HG03097 (cell line): ENCODE measurements around the gene MEGF6.
A peak's percentile ranks its signal among the peaks of the same experiment; 100 is the strongest.
"Not testable (repeated sequence)": the region's sequence is repeated elsewhere in the genome, so short reads cannot be mapped to it uniquely, and the experiment has no call there.

Source experiments
- ATAC-seq: cut with Tn5 transposase; IDR thresholded peaks from one replicate; pipeline ENCODE4 v1.9.1; 2021; ENCODE audit not compliant: unreplicated experiment, low FRiP score

The MEGF6 gene

DNA sequence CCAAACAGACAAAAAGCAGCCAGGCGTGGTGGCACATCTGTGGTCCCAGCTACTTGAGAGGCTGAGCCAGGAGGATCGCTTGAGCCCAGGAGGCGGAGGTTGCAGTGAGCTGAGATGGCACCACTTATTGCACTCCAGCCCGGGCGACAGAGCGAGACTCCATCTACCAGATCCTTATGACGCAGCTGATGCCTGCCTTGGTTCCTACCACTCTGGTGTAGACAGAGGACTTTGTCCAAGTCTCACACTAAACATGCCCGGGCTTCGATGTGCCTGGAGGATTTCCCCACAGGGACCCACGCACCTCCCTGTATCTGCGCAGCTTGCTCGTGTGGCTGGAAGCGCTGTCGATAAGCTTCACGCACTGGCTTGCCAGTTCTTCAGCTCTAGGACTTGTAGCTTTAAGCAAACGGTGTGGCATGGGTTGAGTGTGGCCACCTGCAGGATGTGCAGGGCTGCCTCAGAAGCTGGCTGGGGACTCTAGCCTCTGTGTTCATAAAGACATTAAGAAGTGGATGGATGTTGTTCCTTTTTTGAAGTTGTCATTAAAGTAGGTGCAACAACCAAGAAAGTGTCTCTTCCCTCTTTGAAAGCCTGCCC is 18.4 kb upstream of the MEGF6 start:
- no peak for ATAC-seq

DNA sequence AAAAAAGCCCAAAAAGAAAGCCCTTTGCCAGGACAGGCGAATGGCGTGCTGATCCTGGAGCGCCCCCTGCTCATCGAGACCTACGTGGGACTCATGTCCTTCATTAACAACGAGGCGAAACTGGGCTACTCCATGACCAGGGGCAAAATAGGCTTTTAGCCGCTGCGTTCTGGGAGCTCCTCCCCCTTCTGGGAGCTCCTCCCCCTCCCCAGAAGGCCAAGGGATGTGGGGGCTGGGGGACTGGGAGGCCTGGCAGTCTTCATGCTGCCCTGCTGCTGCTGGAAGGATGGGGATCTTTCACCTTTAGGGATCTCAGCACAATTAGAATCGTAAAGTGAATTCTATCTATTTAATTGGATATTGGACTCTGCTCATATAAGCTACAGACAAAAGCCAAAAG is 17.1 kb upstream of the MEGF6 start:
- no peak for ATAC-seq

DNA sequence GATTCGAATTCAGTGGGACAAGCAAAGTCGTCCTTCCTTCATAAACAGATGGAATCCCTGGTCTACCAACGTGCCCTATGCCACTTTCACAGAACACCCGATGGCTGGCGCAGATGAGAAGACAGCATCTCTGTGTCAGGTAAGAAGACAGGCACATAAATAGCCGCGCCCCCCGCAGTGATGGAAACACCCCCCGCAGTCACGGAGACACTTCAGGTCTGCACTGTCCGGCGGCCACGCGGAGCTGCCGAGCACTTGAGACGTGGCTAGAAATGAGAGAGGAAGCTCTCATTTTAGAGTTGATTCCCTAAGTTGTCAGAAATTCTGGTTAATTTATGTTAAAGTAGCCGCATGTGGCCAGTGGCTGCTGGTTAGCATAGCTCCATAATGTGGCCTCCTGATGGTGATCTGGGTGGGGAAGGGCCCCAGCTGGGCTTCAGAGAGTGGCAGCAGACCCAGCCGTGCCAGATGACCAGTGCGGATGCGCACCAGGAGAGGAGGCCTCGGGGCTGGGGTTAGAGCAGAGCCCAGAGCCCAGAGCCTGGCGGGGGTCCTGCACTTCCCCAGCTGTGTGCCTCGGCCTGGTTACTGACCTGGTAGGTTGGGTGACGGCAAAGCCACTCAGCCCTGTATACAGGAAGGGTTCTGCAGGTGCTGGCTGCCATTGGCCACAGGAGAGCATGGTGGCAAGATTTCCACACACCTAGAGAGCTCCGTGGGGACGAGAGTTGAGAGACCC is 16.4 kb upstream of the MEGF6 start:
- ATAC-seq: no peak

DNA sequence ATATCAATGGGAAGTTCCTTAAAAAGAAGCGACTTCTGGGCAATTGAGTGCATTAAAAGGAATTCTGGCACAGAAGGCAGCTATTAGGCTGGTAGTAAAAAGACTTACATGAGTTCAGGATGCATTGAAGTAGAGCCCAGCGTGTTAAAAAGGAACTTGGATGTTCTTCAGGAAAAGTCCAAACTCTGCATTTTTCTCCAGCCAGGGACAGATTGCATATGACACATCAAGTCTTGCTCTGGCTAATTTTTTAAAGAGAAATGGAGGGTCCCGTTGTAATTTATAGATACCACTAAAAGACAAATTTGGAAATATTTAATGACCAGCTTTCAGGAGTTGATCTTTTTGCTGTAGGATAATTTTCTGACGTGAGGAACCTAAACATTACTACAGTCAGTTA is 14.7 kb upstream of the MEGF6 start:
- no peak for ATAC-seq

DNA sequence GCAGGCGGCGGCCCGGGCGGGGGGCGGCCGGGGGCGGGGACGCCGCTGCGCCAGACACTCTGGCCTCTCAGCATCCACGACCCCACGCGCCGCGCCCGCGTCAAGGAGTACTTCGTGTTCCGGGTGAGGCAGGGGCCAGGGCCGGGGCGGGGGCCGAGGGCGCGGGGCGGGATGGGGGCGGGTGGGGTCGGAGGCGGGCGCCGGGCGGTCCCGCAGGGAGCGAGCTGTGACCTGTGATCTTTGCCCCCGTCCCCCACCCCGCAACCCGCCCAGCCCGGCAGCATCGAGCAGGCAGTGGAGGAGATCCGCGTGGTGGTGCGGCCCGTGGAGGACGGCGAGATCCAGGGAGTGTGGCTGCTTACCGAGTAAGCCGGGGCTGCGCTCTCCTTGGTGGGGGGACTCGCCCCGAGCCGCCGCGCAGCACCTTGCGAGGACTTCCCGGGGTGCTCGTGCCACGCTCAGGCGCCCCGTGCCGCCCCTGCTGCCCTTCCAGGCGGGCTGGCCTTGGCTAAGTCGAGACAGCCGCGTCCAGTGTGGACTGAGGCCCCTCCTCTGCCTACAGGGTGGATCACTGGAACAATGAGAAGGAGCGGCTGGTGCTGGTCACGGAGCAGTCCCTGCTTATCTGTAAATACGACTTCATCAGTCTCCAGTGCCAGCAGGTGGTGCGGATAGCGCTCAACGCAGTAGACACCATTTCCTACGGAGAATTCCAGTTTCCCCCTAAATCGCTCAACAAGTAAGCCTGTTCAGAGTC is 14.0 kb upstream of the MEGF6 start:
- ATAC-seq: peak; percentile 9

DNA sequence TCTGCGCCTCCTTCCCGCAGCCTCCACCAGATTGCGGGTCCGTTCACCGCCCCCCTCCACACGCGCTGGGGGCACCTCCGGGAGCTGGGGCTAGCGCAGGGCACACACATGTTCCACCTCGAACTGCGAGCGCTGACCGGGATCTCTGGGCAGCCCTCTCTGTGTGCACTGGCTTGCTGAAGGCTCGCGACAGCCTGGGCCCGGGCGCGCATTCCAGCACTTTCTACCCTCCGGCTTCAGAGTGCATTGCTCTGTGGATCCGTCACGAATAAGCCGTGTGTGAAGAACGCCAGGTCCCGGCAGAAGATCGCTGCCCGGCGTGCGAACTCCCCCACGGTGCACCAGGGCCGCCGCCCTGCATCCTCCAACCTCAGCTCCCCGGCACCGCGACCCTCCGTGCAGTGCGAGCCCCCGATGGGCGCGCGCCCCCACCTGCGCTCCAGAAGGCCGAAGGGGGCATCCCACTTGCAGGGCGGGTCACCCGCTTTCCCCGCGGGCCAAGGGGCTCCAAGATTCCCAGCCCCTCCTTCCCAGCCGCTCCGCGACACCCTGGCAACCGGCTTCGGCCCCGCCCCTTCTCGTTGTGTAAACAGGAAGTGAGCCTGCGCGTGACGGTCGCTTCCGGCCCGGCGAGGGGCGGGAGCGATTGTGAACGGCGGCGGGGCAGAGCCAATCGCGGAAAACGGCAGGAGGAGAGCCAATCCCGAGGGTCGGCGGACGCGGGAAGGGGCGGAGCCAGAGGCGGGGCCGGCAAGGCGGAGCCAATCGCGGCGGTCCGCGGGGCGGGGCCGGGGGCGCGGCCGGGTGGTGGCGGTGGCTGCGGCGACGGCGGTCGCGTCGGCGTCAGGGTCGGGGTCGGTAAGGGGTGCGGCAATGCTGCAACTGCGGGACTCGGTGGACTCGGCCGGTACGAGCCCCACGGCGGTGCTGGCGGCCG is 13.2 kb upstream of the MEGF6 start, which contains the start of gene TPRG1L:
Gene TPRG1L, plus strand, starts transcription at position 816 of the 937 bp plus-strand sequence. Its CDS starts 58 bp downstream, at position 874.
- peak; percentile 92 for ATAC-seq

- no peak for ATAC-seq
Observed at GRCh38 chr1:3623441-3624199, 12.3 kb upstream of the MEGF6 start.

- ATAC-seq: not testable (repeated sequence)
Observed at GRCh38 chr1:3622102-3622501, 10.8 kb upstream of the MEGF6 start.

DNA sequence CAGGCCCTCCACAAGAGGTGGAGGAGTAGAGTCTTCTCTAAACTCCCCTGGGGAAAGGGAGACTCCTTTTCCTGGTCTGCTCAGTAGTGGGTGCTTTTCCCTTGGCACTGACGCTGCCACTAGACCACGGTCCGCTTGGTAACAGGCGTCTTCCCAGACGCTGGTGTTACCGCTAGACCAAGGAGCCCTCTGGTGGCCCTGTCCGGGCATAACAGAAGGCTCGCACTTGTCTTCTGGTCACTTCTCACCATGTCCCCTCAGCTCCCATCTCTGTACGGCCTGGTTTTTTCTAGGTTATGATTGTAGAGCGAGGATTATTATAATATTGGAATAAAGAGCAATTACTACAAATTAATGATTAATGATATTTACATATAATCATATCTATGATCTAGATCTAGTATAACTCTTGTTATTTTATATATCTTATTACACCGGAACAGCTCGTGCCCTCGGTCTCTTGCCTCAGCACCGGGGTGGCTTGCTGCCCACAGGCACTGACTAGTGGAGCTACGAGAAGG is 9.9 kb upstream of the MEGF6 start:
- not testable (repeated sequence) for ATAC-seq

- ATAC-seq: no peak
Observed at GRCh38 chr1:3620708-3621107, 9.4 kb upstream of the MEGF6 start.

DNA sequence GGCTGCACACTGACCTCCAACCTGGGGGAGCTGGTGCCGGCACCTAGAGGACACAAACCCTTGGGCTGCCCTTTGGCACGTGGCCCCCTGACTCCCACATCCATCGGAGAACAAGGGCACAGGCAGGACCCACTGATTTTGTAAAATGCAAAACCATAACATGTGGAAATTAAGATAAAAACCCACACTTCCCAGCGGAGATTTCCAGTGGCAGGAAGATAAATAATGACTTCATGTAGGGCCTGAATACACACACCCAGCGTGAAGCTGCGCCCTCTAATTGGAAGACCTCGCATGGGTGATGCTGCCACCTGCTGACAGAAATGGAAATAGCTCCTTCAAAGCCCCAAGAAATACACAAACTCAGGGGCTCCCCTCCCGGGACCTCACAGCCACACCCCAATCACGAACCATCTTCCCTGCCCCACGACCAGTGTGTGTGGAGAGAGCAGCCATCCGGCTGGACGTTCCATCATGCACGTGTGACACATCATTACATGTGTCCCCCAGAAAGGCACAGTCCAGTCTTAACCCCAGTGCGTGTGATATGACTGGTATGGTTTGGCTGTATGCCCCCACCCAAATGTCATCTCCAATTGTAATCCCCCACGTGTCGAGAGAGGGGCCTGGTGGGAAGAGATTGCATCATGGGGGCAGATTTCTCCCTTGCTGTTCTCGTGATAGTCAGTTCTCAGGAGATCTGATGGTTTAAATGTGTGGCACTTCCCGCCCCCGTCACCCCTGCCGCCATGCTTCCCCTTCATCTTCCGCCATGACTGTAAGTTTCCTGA is 7.8 kb upstream of the MEGF6 start:
- no peak for ATAC-seq

GRCh38 chr1:3618531-3618880 is 7.2 kb upstream of the MEGF6 start:
- ATAC-seq: no peak

DNA sequence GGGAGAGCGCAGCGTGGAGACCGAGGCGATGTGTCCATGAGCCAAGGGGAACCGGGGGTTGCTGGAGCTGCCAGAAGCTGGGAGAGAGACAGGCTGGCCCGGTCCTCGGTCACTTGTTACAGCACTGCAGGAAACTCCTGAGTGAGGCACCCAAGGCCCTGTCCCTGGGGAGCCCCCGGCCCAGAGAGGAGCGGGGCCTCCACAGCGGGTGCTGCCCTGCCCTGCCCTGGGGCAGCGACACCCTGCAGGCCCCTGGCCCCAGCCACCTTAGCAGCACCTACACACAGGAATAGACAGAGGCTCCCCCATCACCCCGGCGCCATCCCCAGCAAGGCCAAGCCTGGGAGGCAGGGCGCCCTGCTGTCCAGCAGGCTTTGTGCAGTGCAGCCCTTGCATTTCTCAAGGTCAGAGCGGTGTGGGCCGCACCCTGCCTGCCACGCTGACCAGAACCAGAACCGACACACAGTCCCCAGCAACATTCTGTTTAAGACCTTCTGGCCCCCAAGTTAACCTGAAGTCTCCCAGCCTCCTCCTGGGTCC is 6.6 kb upstream of the MEGF6 start:
- ATAC-seq: no peak

DNA sequence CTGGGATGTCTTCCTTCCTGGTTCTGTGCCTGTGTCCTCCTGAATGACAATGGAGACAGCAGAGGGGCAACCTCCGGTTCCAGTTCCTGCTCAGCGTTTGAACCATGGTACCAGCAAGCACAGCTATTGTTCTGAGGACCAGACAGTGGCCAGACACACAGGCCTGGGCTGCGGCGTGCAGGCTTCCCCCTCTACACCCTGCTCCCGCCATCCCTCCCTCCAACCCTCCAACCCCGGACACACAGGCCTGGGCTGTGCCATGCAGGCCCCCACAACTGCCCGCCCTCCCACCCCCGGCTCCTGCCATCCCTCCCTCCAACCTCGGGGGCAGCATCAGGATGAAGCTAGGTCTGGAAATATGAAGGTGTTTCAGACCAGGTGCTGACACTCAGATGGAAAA is 5.6 kb upstream of the MEGF6 start:
- no peak for ATAC-seq

DNA sequence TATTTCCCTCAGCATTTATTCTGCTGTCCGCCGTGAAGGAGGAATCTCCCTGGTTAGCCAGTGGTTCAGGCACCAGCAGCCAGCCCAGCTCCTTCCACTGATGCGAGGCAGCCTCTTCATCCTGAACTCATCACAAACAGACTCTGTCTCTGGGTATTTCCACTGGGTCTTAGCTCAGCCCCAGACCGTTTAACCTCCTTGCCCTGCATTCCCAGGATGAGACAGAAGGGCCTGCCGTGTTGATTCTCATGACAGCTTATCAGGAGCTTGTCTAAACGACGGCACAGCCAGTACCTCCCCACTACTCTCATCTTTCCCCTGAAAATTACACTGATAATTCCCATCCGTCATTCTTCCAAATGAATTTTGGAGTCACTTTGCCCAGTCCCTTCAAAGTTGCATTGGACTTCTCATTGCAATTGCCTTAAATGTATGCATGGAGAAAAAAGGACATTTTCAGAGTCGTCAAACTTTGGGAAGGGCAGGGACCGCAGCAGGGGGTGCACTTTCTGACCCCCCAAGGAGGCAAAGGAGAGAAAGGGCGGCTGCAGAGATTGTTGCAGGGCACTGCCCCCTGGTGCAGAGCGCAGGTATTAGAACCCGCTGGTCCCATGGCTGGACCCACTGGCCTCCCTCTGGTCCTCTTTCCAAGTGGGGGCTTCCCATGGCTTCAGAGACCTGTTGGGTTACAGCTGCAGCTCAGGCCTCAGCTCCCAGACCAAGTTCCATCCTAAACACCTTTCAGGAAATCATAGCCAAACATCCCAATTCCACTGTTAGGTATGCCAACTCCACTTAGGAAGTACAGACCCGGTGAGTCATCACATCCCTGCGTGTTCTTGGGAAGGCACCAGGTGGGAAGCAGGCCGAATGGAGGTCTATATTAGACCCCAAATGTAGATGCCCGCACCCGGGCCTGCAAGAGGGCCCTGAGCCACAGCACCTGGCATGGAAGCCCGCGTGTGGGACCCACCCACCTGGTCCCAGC is 3.7 kb upstream of the MEGF6 start:
- ATAC-seq: no peak

GRCh38 chr1:3612123-3612522 is 815 bp upstream of the MEGF6 start:
- ATAC-seq: no peak

GRCh38 chr1:3610527-3611169 is 660 bp downstream of the MEGF6 start:
- no peak for ATAC-seq
